K562 (cell line): ENCODE data around the gene SHISAL1. TPM values are rescaled to one million over a fixed set of nuclear protein-coding genes. Genes with fewer than 3 reads are reported as not detected.

Experiments
- ATAC-seq: fragments of 200-7000 bp; cut with Tn5 transposase; 3 replicates; pipeline ENCODE4 v1.9.1; 2020; ENCODE audit warnings: moderate library complexity
- BruUV-seq: library from RNA; stranded (reverse); fragments of 400-500 nt; replicated peaks from 2 replicates; lab custom pipeline; 2021; lab: Mats Ljungman, UMichigan
- CTCF ChIA-PET: fragments of 300-600 bp; formaldehyde crosslinking; extraction: SDS; loops from one replicate; lab custom pipeline; 2021; ENCODE audit warnings: low intra/inter-chr PET ratio; lab: Yijun Ruan, JAX
- POLR2A ChIA-PET: fragments of 300-600, 350-650 bp; sonication (Branson Sonifier 250); formaldehyde crosslinking; extraction: SDS; loops from one replicate; lab custom pipeline; 2021; ENCODE audit warnings: antibody characterized with exemption, inconsistent platforms; lab: Yijun Ruan, JAX
- DNase-seq, 4 experiments: peaks; one replicate each; pipeline versions ENCODE4 v3.0.0 to v3.0.0-alpha.2; 2011 to 2018; ENCODE audit warnings: low spot score in 3 of 4, mixed read lengths in 3 of 4; ENCODE audit errors: extremely low read depth in 1 of 4
- FAIRE-seq: peaks from 2 replicates; lab custom pipeline; 2011; peaks lifted over from hg19 to GRCh38; lab: Jason Lieb, UNC
- H2AFZ ChIP-seq: 2 replicates; pipeline ENCODE4 v1.6.0; 2011; ENCODE audit warnings: low read depth, low read length, control low read depth, inconsistent platforms
- H3K27ac ChIP-seq: fragments of 200-600 bp; 3 replicates; pipeline ENCODE4 v1.8.0; 2011; ENCODE audit warnings: low read depth, mild to moderate bottlenecking, control low read depth, inconsistent platforms, low read length, moderate library complexity, mixed read lengths; ENCODE audit errors: extremely low read depth
- H3K27me3 ChIP-seq, 2 experiments: fragments of 300-600 bp in 1 of 2; 2 replicates in 1 of 2; 3 replicates in 1 of 2; pipeline versions ENCODE4 v1.6.0 to v1.8.0; 2011; ENCODE audit warnings: inconsistent platforms in 2 of 2, low read length in 2 of 2, mild to moderate bottlenecking in 1 of 2, mixed read lengths in 1 of 2, moderate library complexity in 1 of 2; ENCODE audit not compliant: control insufficient read depth in 2 of 2, insufficient read depth in 2 of 2
- H3K36me3 ChIP-seq: fragments of 300-600 bp; 3 replicates; pipeline ENCODE4 v1.8.0; 2011; ENCODE audit warnings: mild to moderate bottlenecking, low read length, inconsistent platforms; ENCODE audit not compliant: control insufficient read depth, insufficient read depth
- H3K4me1 ChIP-seq, 2 experiments: fragments of 200-600 bp in 1 of 2; replicated peaks in 1 of 2; 2 replicates in 1 of 2; 3 replicates in 1 of 2; pipeline versions ENCODE4 v1.5.1 to v1.8.0; 2011; ENCODE audit warnings: inconsistent platforms in 2 of 2, low read length in 2 of 2, mild to moderate bottlenecking in 1 of 2, mixed read lengths in 1 of 2, moderate library complexity in 1 of 2; ENCODE audit not compliant: control insufficient read depth in 2 of 2, insufficient read depth in 2 of 2
- H3K4me2 ChIP-seq: 2 replicates; pipeline ENCODE4 v1.6.1; 2011; ENCODE audit warnings: low read length, control low read depth, inconsistent platforms, mixed read lengths; ENCODE audit not compliant: insufficient read depth
- H3K4me3 ChIP-seq: fragments of 200-600 bp; sonication (generic), shearing (Covaris generic); 2 replicates; pipeline ENCODE4 v1.5.1; 2016; ENCODE audit warnings: control low read depth, inconsistent platforms
- H3K79me2 ChIP-seq: fragments of 200-600 bp; 3 replicates; pipeline ENCODE4 v1.8.0; 2011; ENCODE audit warnings: low read length, inconsistent platforms; ENCODE audit not compliant: control insufficient read depth, insufficient read depth
- H3K9ac ChIP-seq, 2 experiments: 2 replicates each; pipeline versions ENCODE4 v1.6.0 to v1.6.1; 2011; ENCODE audit warnings: low read depth in 2 of 2, low read length in 2 of 2, control low read depth in 1 of 2, inconsistent platforms in 1 of 2, mild to moderate bottlenecking in 1 of 2, mixed read lengths in 1 of 2; ENCODE audit not compliant: insufficient read depth in 1 of 2
- H3K9me1 ChIP-seq: one replicate; pipeline ENCODE4 v1.6.0; 2011; ENCODE audit warnings: inconsistent platforms, mild to moderate bottlenecking, low read length, moderate library complexity; ENCODE audit not compliant: control insufficient read depth, insufficient read depth
- H3K9me3 ChIP-seq: replicated peaks from 2 replicates; pipeline ENCODE4 v1.5.1; 2011; ENCODE audit warnings: low read depth, low read length, inconsistent platforms; ENCODE audit not compliant: control insufficient read depth, insufficient read depth
- H4K20me1 ChIP-seq: replicated peaks from 2 replicates; pipeline ENCODE4 v1.6.1; 2011; ENCODE audit warnings: low read length, inconsistent platforms, mixed read lengths; ENCODE audit not compliant: control insufficient read depth, insufficient read depth
- BMI1 ChIP-seq: fragments of 150-350 bp; IDR thresholded peaks from 2 replicates; pipeline ENCODE4 v1.6.1; 2014; ENCODE audit warnings: low read length
- C11orf30 ChIP-seq: fragments of 450-650 bp; IDR thresholded peaks from 2 replicates; pipeline ENCODE4 v1.6.1; 2016; ENCODE audit warnings: low read depth, mild to moderate bottlenecking
- EHMT2 ChIP-seq: fragments of 450-650 bp; IDR thresholded peaks from 2 replicates; pipeline ENCODE4 v1.6.1; 2018; ENCODE audit warnings: antibody characterized with exemption
- ESRRA ChIP-seq: fragments of 450-650 bp; IDR thresholded peaks from 2 replicates; pipeline ENCODE4 v1.6.1; 2014; ENCODE audit warnings: low read depth, mild to moderate bottlenecking, moderate library complexity, borderline replicate concordance
- FOXJ3 ChIP-seq: sonication (generic); formaldehyde crosslinking; IDR thresholded peaks from 2 replicates; pipeline ENCODE4 v1.4.0; 2020; ENCODE audit warnings: mild to moderate bottlenecking, missing genetic modification reagents
- GABPB2 ChIP-seq: fragments of 250-450 bp; sonication (Bioruptor Pico); conservative IDR thresholded peaks from 2 replicates; pipeline ENCODE4 v1.5.1; 2021; ENCODE audit warnings: mild to moderate bottlenecking
- HNRNPUL1 ChIP-seq: fragments of 200-400 bp; formaldehyde crosslinking; IDR thresholded peaks from 2 replicates; pipeline ENCODE4 v1.6.1; 2017; ENCODE audit warnings: low read length
- NEUROD1 ChIP-seq: fragments of 150-350 bp; IDR thresholded peaks from 2 replicates; pipeline ENCODE4 v1.6.1; 2014; ENCODE audit warnings: borderline replicate concordance, low read length, low read depth; ENCODE audit not compliant: partially characterized antibody
- NFE2L1 ChIP-seq: fragments of 450-650 bp; IDR thresholded peaks from 2 replicates; pipeline ENCODE4 v1.6.1; 2016; ENCODE audit warnings: missing genetic modification characterization, low read depth, mild to moderate bottlenecking, missing compliant biosample characterization, moderate library complexity, borderline replicate concordance
- NR1H2 ChIP-seq: sonication (generic); formaldehyde crosslinking; IDR thresholded peaks from 2 replicates; pipeline ENCODE4 v1.4.0; 2020; ENCODE audit warnings: mild to moderate bottlenecking, missing genetic modification reagents
- NR2F6 ChIP-seq: fragments of 450-650 bp; formaldehyde crosslinking; IDR thresholded peaks from 2 replicates; pipeline ENCODE4 v1.4.0; 2020; ENCODE audit warnings: mild to moderate bottlenecking
- RAD51 ChIP-seq: fragments of 450-650 bp; IDR thresholded peaks from 2 replicates; pipeline ENCODE4 v1.7.1; 2016; ENCODE audit warnings: low read depth, mild to moderate bottlenecking, borderline replicate concordance
- SP1 ChIP-seq: sonication (generic); formaldehyde crosslinking; IDR thresholded peaks from 2 replicates; pipeline ENCODE4 v1.8.1; 2022; ENCODE audit warnings: mild to moderate bottlenecking, missing genetic modification reagents
- SRSF1 ChIP-seq: fragments of 200-400 bp; formaldehyde crosslinking; IDR thresholded peaks from 2 replicates; pipeline ENCODE4 v1.6.1; 2017; ENCODE audit warnings: mild to moderate bottlenecking, low read depth, low read length, moderate library complexity
- TCF7 ChIP-seq: sonication (generic); IDR thresholded peaks from 2 replicates; pipeline ENCODE4 v1.6.1; 2016; ENCODE audit warnings: antibody characterized with exemption, borderline replicate concordance
- UBTF ChIP-seq, 2 experiments: IDR thresholded peaks; 2 replicates each; pipeline ENCODE4 v1.6.1; 2012; ENCODE audit warnings: improper control_type of control experiment in 2 of 2, low read depth in 2 of 2, low read length in 2 of 2, borderline replicate concordance in 1 of 2
- YBX1 ChIP-seq: fragments of 450-650 bp; IDR thresholded peaks from 2 replicates; pipeline ENCODE4 v1.7.1; 2016; ENCODE audit warnings: mild to moderate bottlenecking
- ZNF584 ChIP-seq: fragments of 200-800 bp; sonication (Bioruptor generic); IDR thresholded peaks from 2 replicates; pipeline ENCODE4 v1.6.1; 2016; ENCODE audit warnings: low read depth, mild to moderate bottlenecking, missing genetic modification characterization, missing compliant biosample characterization
- ZNF740 ChIP-seq, 3 experiments: fragments of 200-800 bp in 1 of 3; sonication (Bioruptor generic) in 1 of 3; sonication (generic) in 1 of 3; formaldehyde crosslinking in 1 of 3; IDR thresholded peaks; 2 replicates each; pipeline versions ENCODE4 v1.6.1 to v1.8.0; 2016 to 2022; ENCODE audit warnings: mild to moderate bottlenecking in 2 of 3, missing compliant biosample characterization in 2 of 3, missing genetic modification characterization in 2 of 3, missing genetic modification reagents in 1 of 3
- WGBS: fragments of 100-300 bp; shearing (Covaris generic); methylation state at CpG from one replicate; pipeline ENCODE4 v1.1.6; 2016; ENCODE audit warnings: low coverage, mixed read lengths; ENCODE audit not compliant: insufficient coverage; ENCODE audit errors: missing lambda C conversion rate; 5-methylcytosine and 5-hydroxymethylcytosine counted together
- in situ Hi-C: fragments of 300-500 bp; cut with MboI; formaldehyde crosslinking; loops from 4 replicates; pipeline ENCODE4 v1.15.0; 2018; ENCODE audit warnings: inconsistent platforms, mixed read lengths
- intact Hi-C: fragments of 100-400 bp; cut with micrococcal nuclease; formaldehyde crosslinking; loops from 2 replicates; pipeline ENCODE4 v1.14.2; 2022
- polyA plus RNA-seq, 8 experiments: library from polyadenylated mRNA; depleted of rRNA in 4 of 8; stranded (reverse) in 5 of 8; unstranded in 3 of 8; fragments of >200 nt; fragmentation: Nextera tagmentation in 2 of 8; fragmentation: Illumina TruSeq in 1 of 8; extraction: Ambion mirVana in 2 of 8; extraction: Trizol in 1 of 8; gene quantifications; 2 replicates each; pipeline versions ENCODE4 v1.2.1 to v1.2.3, GENCODE V29; 2011 to 2014; ENCODE audit warnings: inconsistent platforms in 1 of 8, missing spikeins in 1 of 8
- total RNA-seq, 7 experiments: library from RNA; depleted of rRNA in 6 of 7; stranded (reverse); fragments of >200 nt in 6 of 7; fragmentation: Illumina TruSeq in 2 of 7; extraction: Trizol in 2 of 7; gene quantifications; 2 replicates each; pipeline versions ENCODE4 v1.2.1 to v1.2.3, GENCODE V29; 2011 to 2021; ENCODE audit warnings: low replicate concordance in 1 of 7

SHISAL1 gene
- total and polyA plus RNA-seq, 9 of the 15 experiments (the other 6 are each of a cell fraction or from before 2014, with no cell fraction given): not detected

GRCh38 chr22:44217346-44217745 is 95.4 kb downstream of the SHISAL1 start:
- no peak for DNase-seq
- H3K36me3 ChIP-seq: no peaks in the 10 kb centered on the region
- intact Hi-C loops (no loop called here), in situ Hi-C loops (no loop called here)
- peaks cover 0 to 27% of the 10 kb centered on the region in 2 experiments; a peak in 2 of 5 replicates for H3K27me3 ChIP-seq
- H3K79me2 ChIP-seq: no peaks in the 10 kb centered on the region
- H3K9me3 ChIP-seq: no peaks in the 10 kb centered on the region
- H2AFZ ChIP-seq: no peak overlapping the region
- no peak overlapping the region for H3K9ac ChIP-seq
- 0% methylated on average over 4 of the region's 7 CpGs for WGBS
- no TSS peak for BruUV-seq
- CTCF ChIA-PET: no interaction called here
- H3K4me1 ChIP-seq: no peaks in the 10 kb centered on the region
- FAIRE-seq: no peak
- H3K9me1 ChIP-seq: no peaks in the 10 kb centered on the region
- H3K27ac ChIP-seq: no peak overlapping the region
- no peak for ATAC-seq
- H3K4me2 ChIP-seq: no peak overlapping the region
- no peaks in the 10 kb centered on the region for H4K20me1 ChIP-seq
- TF ChIP-seq SRSF1 (no peak), SP1 (CRISPR knock-in tag) (no peak), ZNF740 (CRISPR knock-in tag; IDR thresholded peaks at IDR 0.05) (no peak), ZNF740 (tag; IDR thresholded peaks at IDR 0.05) (no peak), NR2F6 (no peak), FOXJ3 (no peak), EHMT2 (no peak), HNRNPUL1 (no peak), UBTF (IDR thresholded peaks at IDR 0.05; ENCODE audit: borderline replicate concordance in 1 of 2, low read depth in 2 of 2, low read length in 2 of 2) (no peak), NR1H2 (CRISPR knock-in tag) (no peak), C11orf30 (no peak), NFE2L1 (no peak), NEUROD1 (no peak), RAD51 (no peak), YBX1 (no peak), ZNF584 (no peak), ESRRA (no peak), GABPB2 (CRISPR knock-in tag) (no peak), BMI1 (no peak), TCF7 (no peak)
- H3K4me3 ChIP-seq: no peak overlapping the region
- POLR2A ChIA-PET: no interaction called here
